Skin of body (tissue), 2 donors: ENCODE data around the gene TSPAN9. TPM values are rescaled to one million over a fixed set of nuclear protein-coding genes. Genes with fewer than 3 reads are reported as not detected.

ENCODE experiments used
- DNase-seq: peaks from one replicate; lab custom pipeline; 2025; lab: John Stamatoyannopoulos, UW
- total RNA-seq: library from RNA; depleted of rRNA; stranded (reverse); fragments of >200 nt; gene quantifications from one replicate; pipeline ENCODE4 v1.2.3, GENCODE V29; 2014

Gene TSPAN9
- total RNA-seq, 1 donor from 2014 or later = 34.3 TPM

- no peak for DNase-seq
These were observed 146.7 kb downstream of the TSPAN9 start for GRCh38 chr12:3223601-3224529.

- no peak for DNase-seq
These were observed 147.3 kb downstream of the TSPAN9 start for GRCh38 chr12:3224530-3224903.

- DNase-seq = no peak
These were observed 148.1 kb downstream of the TSPAN9 start for GRCh38 chr12:3225154-3225795.

GRCh38 chr12:3225796-3226180 lies 148.6 kb downstream of the TSPAN9 start:
- DNase-seq = no peak

DNA sequence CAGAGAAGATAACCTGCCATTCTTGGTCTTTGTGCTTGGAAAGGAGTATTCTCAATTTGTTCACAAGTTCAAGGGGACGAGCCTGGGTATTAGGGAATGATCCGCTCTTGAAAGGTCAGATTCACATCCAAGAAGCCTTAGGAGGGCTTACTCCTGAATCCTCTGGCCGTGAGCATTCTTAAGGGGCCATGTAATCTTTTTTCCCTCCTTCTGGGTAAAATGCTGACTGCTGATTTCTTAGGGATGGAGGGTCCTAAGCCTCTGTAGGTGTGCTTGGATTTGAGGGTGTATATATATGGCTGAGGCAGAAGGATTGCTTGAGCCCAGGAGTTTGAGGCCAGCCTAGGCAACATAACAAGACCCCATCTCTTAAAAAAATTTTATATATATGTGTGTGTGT lies 149.1 kb downstream of the TSPAN9 start:
- DNase-seq = no peak

DNA sequence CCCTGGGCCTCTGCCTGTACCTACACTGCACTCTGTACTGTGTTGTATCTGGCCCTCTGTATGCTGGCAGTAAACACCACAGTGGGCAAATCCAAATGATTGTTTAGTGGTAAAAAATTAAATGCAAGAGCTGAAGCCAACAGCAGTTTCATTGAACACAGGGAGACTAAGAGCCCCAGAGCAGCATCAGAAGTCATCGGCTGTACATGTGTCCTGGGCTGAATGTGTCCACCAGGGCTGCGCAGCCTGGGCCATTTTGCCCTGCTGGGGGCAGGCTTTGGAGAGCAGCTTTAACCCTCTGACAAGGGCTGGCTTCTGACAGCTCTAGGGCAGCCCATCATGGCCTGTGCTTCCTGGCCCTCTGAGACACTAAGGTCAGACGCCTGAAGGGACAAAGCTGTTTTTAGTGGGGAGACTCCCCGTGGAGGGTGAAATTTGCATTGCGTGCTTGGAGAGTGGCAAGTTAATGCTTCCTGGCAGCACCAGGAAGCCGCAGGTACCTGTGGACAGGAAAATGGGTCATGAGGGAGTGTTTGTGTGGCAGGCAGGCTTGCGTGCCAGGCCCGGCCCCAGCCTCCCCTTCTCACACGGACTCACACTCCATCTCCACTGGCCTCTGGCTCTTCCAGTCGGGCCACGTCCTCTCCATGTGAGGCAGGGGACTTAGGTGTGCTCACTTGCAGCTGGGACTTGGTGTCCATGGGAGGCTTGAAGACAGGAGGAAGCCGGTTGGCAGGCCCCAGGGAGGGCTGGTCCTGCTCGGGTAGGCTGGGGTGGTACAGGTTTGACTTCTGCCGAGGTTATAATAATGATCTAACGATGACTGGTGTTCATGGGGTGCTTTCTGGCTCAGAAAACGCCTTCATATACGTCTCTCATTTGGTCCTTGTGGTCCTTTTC lies 150.1 kb downstream of the TSPAN9 start:
- no peak for DNase-seq

- peak; percentile 86 for DNase-seq
These were observed 151.4 kb downstream of the TSPAN9 start for GRCh38 chr12:3228552-3228951.

- no peak for DNase-seq
These were observed 152.4 kb downstream of the TSPAN9 start for GRCh38 chr12:3229577-3229976.

- no peak for DNase-seq
These were observed 153.7 kb downstream of the TSPAN9 start for GRCh38 chr12:3230758-3231375.

DNA sequence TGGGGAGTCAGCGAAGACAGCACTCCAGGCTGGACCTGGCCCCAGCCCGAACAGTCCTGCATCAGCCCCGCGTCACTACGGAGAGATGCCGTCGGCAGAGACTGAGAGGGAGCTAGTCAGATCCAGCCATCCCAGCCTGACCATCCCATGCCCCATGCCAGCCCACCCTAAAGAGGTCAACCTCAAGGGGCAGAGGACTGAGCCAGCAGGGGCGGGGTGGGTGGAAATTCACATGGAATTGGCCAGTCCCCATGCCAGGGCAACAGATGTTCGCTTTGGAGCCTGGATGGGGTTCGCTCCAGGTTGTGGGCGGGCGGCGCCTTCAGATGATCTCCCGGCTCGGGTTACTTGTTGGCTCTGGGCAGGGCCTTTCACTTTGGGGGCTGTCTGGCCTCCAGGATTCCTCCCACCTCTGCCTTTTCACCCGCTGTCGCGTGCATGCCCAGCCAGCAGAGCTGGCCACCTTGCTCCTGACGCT lies 154.3 kb downstream of the TSPAN9 start:
- DNase-seq = no peak

DNA sequence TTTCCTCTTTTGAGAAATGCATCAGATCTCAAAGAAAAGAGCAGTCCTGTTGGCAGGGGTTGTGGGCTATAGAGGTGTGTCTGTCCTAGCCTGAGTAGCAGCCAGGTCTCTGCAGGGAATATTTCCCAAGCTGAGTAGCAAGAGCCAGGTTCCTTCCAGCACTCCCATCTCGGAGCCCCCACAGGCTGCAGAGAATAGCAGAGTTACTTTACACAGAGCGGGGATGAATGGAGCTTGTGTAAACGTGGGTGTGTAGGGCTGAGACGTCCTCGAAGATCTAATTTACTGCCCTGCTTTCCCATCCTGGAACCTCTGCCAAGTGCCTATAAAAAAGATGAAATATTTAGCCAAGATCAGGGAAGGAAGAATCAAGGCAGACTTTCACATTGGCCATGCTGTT lies 156.6 kb downstream of the TSPAN9 start:
- DNase-seq = no peak

DNA sequence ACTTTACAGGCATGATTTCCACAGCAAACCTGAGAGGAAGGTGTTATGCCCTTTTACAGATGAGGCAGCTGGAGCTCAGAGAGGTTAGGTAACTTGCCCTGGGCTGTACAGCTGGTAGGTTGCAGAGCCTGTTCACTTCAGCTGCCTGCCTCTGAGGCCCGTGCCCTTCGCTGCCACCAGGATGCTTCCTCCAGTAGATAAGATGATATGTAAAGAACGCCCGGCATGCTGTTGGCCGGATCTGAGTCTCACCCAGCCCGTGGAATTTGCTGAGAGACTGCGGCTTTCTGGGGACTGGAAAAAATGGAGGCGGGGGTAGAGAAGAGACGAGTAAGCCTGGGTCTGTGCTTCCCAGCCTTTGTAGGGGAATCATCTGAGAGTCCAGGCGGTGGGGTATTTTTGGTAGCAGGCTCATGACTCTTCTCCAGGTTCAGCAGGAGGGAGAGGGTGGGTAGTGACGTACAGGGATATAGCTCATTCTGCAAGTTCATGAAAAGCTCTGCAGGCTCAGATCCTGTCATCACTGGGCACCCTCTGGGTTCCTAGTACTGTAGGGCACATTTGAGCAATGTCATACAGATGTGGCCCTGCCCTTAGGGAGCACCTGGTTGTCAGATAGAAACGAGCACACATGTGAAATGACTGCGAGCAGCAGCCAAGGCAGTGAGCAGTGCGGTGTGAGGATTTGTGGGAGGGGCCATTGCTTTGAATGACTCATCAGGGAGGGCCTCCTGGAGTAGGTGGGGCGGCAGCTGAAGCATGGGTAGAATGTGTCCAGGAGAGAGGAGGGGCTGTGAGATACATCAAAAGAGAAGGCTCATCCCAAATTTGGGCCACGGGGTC lies 159.4 kb downstream of the TSPAN9 start:
- no peak for DNase-seq

DNA sequence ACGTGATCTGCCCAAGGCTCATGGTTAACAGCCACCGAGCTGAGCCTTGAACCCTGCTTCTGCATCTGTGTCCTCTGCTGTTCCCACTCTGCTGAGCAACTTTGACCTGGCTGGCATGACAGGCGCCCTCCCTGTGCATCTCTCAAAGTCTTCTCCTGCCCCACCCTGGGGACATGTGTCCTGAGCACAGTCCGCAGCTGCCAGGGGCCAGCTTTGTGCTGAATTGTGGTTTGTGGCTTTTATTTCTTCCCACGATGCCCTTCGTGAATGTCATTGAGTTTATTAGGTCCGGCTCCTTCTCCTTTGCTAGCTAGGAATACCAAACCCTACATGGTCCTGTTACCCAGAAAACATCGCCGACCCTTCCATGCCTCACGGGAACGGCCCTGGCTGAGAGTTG lies 161.0 kb downstream of the TSPAN9 start:
- no peak for DNase-seq

DNA sequence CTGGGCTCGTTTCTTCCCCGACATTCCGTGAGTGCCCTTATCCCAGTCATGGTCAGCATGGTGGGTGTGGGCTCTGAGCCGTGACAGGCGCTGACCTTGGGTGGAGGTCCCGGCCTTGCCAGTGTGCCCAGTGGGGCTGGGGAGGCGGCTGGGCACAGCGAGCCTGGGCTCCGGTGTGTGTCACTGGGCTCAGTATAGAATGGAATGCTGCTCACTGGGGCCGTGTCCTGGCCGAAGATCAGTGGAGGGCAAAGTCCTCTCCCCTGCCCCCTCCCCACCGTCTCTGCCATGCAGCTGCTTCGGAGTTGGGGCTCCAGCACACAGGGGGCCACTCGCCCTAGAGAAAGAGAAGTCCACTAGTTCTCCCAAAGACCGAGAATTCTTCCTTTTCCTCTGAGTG lies 164.4 kb downstream of the TSPAN9 start:
- DNase-seq = no peak

GRCh38 chr12:3242199-3242863 lies 165.2 kb downstream of the TSPAN9 start:
- no peak for DNase-seq

DNA sequence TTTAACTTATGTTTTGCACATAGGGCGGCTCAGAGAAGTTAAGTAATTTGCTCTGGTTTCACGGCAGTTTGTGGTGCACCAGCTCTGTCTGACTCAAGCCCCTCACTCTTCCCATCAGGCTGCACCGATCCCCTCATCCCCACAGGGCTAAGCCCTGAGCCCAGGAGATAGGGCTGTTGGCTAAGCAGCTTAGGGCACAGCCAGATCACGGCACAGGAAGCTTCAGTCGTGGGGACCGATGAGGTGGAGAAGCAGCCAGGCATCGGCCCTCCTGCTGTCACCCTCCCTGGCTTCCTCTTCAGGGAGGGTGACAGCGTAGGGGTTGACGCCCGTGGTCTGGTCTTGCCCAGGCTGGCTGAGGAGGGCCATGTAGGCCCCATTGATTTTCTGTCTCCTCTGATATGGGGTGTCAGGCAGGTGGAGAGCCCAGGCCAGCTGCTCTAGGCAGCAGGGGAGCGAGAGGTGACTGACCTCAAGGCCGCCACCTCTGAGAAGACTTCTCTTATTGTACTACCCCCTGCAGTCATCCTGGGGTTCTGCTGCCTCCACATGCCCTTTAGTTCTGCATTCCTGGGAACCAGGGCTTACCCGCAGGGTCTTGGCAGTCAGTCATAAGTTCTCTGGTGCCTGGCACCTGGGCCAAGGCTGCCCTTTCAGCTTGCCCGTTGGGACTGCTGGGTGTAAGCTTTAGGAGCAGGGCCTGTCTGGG lies 166.4 kb downstream of the TSPAN9 start:
- DNase-seq = no peak

DNA sequence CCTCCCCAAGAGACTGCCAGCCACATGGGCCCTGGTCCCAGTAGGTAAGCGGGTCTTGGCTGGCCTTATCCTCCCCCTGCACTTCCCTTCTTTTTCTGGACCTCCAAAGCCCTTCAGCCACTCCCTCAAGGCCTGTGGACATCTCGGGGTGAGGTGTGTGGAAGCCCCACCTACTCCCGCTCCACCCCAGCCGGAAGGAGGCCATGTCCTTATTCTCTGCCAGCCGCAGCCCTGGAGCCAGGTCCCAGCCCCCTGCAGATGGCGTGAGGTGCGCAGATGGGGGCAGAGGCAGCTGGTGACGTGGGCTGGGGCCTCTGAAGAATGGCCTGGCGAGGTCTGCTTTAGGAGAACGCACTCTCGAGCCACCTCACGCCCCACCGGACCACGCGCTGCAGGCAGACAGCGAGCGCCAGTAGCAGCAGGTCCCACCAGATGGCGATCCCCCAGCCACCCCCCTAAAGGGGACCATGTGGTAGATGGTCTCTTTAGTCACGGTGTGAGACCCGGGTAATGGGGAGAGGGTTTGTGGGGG lies 167.1 kb downstream of the TSPAN9 start:
- DNase-seq = no peak

GRCh38 chr12:3246253-3246652 lies 169.1 kb downstream of the TSPAN9 start:
- no peak for DNase-seq

DNA sequence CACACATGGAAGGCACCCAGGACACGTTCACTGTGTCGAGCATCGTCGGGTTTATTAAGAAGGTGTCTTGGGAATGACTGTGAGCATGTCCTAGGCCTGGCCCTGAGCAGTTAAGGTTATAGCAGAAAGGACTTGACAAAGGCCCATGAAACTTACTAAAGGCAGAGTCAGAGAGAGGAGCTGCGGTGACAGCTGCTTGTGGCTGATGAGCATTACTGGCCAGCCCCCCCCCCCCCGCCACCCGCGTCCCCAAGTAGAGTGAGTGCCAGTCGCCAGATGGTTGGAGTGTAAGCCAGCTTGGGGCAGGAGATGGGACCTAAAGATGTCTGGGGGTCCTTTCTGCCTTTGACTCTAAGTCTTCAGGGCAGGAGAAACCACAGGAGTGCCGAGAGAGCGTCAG lies 169.9 kb downstream of the TSPAN9 start:
- DNase-seq = no peak
